ENCODE measurements around the gene GALNT2. TPM values are rescaled to one million over a fixed set of nuclear protein-coding genes. Genes with fewer than 3 reads are reported as not detected.

The GALNT2 gene
- total RNA-seq, 3 donors from 2014 or later, result 29.5 to 59.1 (median 55.2) TPM

DNA sequence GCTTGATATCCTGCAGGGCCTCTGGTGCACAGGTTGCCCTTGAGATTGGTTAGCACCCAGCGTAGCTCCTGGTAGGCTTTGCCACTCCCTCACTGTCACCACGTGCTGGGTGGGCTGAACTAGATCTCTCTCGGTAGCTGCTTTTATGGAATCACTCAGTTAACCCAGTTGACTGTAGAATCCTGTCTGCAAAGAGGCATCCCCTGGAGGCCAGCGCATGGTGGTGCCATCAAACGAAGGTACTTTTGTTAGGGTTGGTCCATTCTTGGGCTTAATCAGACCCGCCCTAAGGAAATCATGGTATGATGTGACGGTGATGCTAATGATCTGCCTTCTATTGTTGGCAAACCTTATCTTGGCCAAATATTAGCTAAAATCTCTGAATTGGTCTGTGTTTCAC lies 153.4 kb downstream of the GALNT2 start:
- DNase-seq (no peak), ATAC-seq (no peak)
- H3K36me3 ChIP-seq (ENCODE audit: low read depth), result no peaks in the 10 kb centered on the region
- H3K4me1 ChIP-seq (ENCODE audit: low read depth), result no peaks in the 10 kb centered on the region
- TF ChIP-seq, protein P1, sequence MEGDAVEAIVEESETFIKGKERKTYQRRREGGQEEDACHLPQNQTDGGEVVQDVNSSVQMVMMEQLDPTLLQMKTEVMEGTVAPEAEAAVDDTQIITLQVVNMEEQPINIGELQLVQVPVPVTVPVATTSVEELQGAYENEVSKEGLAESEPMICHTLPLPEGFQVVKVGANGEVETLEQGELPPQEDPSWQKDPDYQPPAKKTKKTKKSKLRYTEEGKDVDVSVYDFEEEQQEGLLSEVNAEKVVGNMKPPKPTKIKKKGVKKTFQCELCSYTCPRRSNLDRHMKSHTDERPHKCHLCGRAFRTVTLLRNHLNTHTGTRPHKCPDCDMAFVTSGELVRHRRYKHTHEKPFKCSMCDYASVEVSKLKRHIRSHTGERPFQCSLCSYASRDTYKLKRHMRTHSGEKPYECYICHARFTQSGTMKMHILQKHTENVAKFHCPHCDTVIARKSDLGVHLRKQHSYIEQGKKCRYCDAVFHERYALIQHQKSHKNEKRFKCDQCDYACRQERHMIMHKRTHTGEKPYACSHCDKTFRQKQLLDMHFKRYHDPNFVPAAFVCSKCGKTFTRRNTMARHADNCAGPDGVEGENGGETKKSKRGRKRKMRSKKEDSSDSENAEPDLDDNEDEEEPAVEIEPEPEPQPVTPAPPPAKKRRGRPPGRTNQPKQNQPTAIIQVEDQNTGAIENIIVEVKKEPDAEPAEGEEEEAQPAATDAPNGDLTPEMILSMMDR (IDR thresholded peaks at IDR 0.05), result no peak
- no peak overlapping the region for H3K4me3 ChIP-seq
- intact Hi-C loops (cut with DNase I, micrococcal nuclease), result no loop called here
- no peaks in the 10 kb centered on the region for H3K9me3 ChIP-seq

DNA sequence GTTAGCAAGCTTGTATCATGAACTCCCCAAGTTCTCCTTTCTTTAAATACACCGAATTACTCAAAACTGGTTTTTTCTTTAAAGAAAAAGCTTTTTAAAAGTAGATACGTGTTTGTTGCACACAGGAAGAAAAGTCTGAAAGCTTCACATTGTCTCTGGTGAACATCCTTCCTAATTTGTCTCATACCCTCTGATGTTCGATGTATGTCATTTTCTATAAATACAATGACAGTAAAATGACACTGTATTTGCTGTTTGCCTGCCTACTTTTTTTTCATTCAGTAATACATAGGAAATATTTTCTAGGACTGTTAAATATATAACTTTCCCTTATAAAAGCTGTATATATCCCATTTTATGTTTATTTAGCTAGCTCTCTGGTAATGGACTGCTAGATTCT lies 153.9 kb downstream of the GALNT2 start:
- no peak overlapping the region for H3K4me3 ChIP-seq
- TF ChIP-seq, protein P1 (IDR thresholded peaks at IDR 0.05), result no peak
- no peaks in the 10 kb centered on the region for H3K9me3 ChIP-seq
- no peaks in the 10 kb centered on the region for H3K36me3 ChIP-seq (ENCODE audit: low read depth)
- DNase-seq, result no peak
- no peaks in the 10 kb centered on the region for H3K4me1 ChIP-seq (ENCODE audit: low read depth)
- no peak for ATAC-seq
- intact Hi-C loops (cut with DNase I, micrococcal nuclease), result no loop called here

DNA sequence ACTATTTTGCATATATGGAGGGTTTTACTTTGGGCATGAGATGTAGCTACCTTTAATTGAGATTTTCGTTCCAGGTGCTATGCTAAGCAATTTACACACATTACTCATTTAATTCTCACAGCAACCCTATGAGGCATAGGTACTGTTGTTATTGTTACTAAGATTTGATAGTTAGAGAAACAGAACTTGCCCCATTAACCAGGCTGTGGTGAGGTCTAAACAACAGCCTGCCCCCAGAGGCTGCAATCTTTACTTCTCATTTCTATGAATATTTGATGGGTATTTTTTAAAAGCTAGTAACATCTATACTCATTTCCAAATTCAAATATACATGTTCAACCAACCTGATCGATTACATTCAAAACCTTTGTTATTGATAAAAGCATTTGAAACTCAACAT lies 155.6 kb downstream of the GALNT2 start:
- ATAC-seq, result no peak
- Histone ChIP-seq H3K36me3 (ENCODE audit: low read depth) (no peaks in the 10 kb centered on the region), H3K4me1 (ENCODE audit: low read depth) (no peaks in the 10 kb centered on the region), H3K9me3 (no peaks in the 10 kb centered on the region), H3K4me3 (no peak overlapping the region)
- TF ChIP-seq, protein P1 (IDR thresholded peaks at IDR 0.05), result no peak
- intact Hi-C loops (cut with DNase I, micrococcal nuclease), result no loop called here
- DNase-seq, result no peak

DNA sequence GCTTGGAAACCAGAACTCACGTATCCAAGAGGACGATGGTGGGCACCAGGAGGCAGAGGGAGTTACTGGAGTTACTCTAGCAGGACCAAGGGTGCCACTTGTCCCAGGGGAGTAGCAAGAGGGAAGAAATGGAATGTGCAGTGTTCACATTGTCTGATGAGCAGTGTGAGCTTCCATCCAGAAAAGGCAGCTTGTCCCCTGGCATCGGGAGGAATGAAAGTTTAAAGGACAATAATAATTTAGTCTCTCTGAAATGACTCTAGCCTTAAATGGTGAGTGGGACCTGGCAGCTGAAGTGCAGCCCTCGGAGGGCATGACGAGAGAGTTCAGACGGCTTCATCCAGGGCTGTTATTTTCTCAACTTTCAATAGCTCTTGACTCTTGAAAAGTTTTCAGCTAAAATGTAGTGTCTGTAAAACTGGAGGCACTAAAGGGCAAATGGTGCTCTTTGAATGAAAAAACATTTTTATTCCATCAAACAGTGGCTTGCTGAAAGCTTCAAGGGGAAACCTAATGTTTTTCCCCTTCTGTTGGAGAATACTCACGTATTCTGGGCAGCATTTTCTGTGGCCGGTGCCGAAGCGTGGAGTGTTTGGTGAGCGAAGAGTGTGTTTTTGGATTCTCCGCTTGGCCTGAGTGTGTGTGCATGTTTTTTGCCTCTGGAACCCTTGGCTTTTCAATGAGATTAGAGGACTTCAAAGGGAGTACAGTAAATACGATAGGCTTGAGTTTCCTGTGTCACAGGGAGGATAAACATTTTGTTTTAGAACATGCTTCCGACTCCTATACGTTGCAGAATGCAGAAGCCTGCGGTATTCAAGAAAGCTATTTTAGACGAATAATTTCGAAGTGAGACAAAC lies 157.3 kb downstream of the GALNT2 start:
- DNase-seq, result no peak
- intact Hi-C loops (cut with DNase I, micrococcal nuclease), result no loop called here
- Histone ChIP-seq H3K9me3 (no peaks in the 10 kb centered on the region), H3K4me1 (ENCODE audit: low read depth) (no peaks in the 10 kb centered on the region), H3K36me3 (ENCODE audit: low read depth) (no peaks in the 10 kb centered on the region), H3K4me3 (no peak overlapping the region)
- TF ChIP-seq, protein P1 (IDR thresholded peaks at IDR 0.05), result no peak
- ATAC-seq, result no peak

DNA sequence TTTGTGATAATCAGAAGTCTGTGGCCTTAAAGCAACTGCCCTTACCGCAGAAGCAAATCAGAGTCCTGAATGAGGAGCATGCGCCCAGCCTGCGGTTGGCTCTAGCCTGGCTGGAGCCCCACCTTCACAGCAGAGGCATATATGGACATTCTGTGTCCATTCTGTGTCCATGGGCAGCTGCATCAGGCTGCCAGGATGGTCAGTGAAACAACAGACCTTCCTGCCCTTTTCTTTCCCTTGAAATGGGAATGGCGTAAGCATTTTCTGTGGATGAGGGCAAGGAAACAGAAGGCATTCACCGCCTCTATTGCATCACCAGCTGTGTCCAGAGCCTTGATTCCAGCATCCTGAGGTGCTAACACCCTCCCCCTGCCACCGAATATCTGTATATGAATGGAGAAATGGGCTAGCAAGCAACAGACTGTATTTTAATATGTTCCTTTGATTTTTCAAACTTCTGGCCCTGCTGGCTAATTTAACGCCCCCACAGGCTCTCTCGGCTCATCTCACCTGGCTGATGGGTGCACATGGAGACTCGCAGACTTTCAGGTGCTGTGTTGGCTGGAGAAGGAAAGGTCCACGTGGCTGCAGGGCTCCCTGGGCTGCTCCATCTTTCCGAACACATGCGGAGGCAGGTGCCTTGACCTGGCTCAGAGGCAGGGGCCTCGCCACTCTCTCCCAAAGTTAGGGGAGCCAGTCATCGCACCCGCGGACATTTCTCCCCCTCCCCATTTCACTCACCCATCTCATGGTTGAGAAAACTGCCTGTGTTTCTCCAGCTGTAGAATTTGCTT lies 159.2 kb downstream of the GALNT2 start:
- Histone ChIP-seq H3K9me3 (no peaks in the 10 kb centered on the region), H3K4me3 (no peak overlapping the region), H3K36me3 (ENCODE audit: low read depth) (no peaks in the 10 kb centered on the region), H3K4me1 (ENCODE audit: low read depth) (peaks cover 7% of the 10 kb centered on the region)
- ATAC-seq (no peak), DNase-seq (no peak)
- intact Hi-C loops (cut with DNase I, micrococcal nuclease), result no loop called here
- TF ChIP-seq, protein P1 (IDR thresholded peaks at IDR 0.05), result no peak

Data from mucosa of descending colon (tissue), 3 donors.